MM.1S (cell line): ENCODE data around the gene TMEM204.

ENCODE experiments used
- EZH2 ChIP-seq: fragments of 300-600 bp; sonication (generic); optimal IDR thresholded peaks from 2 replicates; pipeline ENCODE3; 2017; ENCODE audit warnings: low read depth, mild to moderate bottlenecking, antibody characterized with exemption, low read length, mixed read lengths
- TF ChIP-seq, protein P1 (sequence below): fragments of 300-600 bp; sonication (generic); IDR thresholded peaks from 2 replicates; pipeline ENCODE4 v1.5.1; 2016; ENCODE audit warnings: antibody characterized with exemption, low read length, mixed read lengths

DNA sequence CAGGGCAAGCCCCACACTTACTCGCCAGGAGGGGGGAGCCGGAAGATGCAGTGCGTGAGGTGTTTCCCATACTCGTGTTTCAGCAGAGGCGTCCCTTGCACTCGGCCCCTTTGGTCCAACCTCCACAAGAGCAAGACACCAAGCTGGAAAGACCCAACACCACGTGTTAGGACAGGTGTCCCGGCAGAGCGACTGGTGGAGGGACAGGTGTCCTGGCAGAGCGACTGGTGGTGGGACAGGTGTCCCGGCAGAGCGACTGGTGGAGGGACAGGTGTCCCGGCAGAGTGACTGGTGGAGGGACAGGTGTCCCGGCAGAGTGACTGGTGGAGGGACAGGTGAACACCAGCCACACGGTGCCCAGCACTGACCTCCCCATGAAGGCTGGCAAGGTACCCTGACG, 59.0 kb downstream of the TMEM204 start:
- TF ChIP-seq, protein P1, sequence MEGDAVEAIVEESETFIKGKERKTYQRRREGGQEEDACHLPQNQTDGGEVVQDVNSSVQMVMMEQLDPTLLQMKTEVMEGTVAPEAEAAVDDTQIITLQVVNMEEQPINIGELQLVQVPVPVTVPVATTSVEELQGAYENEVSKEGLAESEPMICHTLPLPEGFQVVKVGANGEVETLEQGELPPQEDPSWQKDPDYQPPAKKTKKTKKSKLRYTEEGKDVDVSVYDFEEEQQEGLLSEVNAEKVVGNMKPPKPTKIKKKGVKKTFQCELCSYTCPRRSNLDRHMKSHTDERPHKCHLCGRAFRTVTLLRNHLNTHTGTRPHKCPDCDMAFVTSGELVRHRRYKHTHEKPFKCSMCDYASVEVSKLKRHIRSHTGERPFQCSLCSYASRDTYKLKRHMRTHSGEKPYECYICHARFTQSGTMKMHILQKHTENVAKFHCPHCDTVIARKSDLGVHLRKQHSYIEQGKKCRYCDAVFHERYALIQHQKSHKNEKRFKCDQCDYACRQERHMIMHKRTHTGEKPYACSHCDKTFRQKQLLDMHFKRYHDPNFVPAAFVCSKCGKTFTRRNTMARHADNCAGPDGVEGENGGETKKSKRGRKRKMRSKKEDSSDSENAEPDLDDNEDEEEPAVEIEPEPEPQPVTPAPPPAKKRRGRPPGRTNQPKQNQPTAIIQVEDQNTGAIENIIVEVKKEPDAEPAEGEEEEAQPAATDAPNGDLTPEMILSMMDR = no peak
- no peak for TF ChIP-seq EZH2
